IPS DF 6.9 (cell line): ENCODE results near the gene LPP.
"Not testable (repeated sequence)": the region's sequence is repeated elsewhere in the genome, so short reads cannot be mapped to it uniquely, and the experiment has no call there.

ENCODE experiments used
- DNase-seq: peaks from one replicate; pipeline ENCODE4 v3.0.0-alpha.2; 2013; ENCODE audit warnings: low read depth, low spot score
- H3K27ac ChIP-seq: one replicate; pipeline ENCODE4 v1.5.1; 2013; ENCODE audit warnings: low read length, control low read depth
- H3K27me3 ChIP-seq: 2 replicates; pipeline ENCODE4 v1.6.1; 2013; ENCODE audit warnings: mild to moderate bottlenecking, low read length; ENCODE audit not compliant: control insufficient read depth, insufficient read depth
- H3K36me3 ChIP-seq: 2 replicates; pipeline ENCODE4 v1.6.1; 2013; ENCODE audit warnings: low read length; ENCODE audit not compliant: control insufficient read depth, insufficient read depth
- H3K4me1 ChIP-seq: 2 replicates; pipeline ENCODE4 v1.6.1; 2013; ENCODE audit warnings: low read length; ENCODE audit not compliant: control insufficient read depth, insufficient read depth
- H3K4me3 ChIP-seq: 2 replicates; pipeline ENCODE4 v1.5.1; 2013; ENCODE audit warnings: mild to moderate bottlenecking, low read length
- H3K9me3 ChIP-seq: 2 replicates; pipeline ENCODE4 v1.6.1; 2013; ENCODE audit warnings: low read length, inconsistent platforms; ENCODE audit not compliant: control insufficient read depth, insufficient read depth
- WGBS: extraction: QIAGEN DNeasy Blood & Tissue Kit; methylation state at CpG from one replicate; pipeline ENCODE4 v1.1.7; 2013; ENCODE audit warnings: mixed read lengths, missing lambda C conversion rate; ENCODE audit not compliant: insufficient read length, insufficient coverage; 5-methylcytosine and 5-hydroxymethylcytosine counted together

The LPP gene

GRCh38 chr3:188421836-188422540 is 268.0 kb downstream of the LPP start:
- no peak for DNase-seq
- Histone ChIP-seq H3K36me3 (no peaks in the 10 kb centered on the region), H3K27ac (no peak overlapping the region), H3K9me3 (no peaks in the 10 kb centered on the region), H3K4me3 (no peak overlapping the region), H3K4me1 (no peaks in the 10 kb centered on the region), H3K27me3 (no peaks in the 10 kb centered on the region)
- no CpG with 5 or more reads among the region's 6 CpGs for whole genome bisulfite sequencing

GRCh38 chr3:188427981-188428380 is 274.0 kb downstream of the LPP start:
- H3K9me3 ChIP-seq, H3K4me1 ChIP-seq, H3K27ac ChIP-seq, H3K36me3 ChIP-seq, DNase-seq, H3K27me3 ChIP-seq, H3K4me3 ChIP-seq: not testable (repeated sequence)
- no CpG with 5 or more reads among the region's 4 CpGs for WGBS

- WGBS = no CpG with 5 or more reads among the region's 5 CpGs
Measured at GRCh38 chr3:188431040-188431439, 277.1 kb downstream of the LPP start.

GRCh38 chr3:188431553-188431952 is 277.6 kb downstream of the LPP start:
- Histone ChIP-seq H3K27ac (no peak overlapping the region), H3K4me3 (no peak overlapping the region), H3K9me3 (no peaks in the 10 kb centered on the region), H3K27me3 (no peaks in the 10 kb centered on the region), H3K36me3 (no peaks in the 10 kb centered on the region), H3K4me1 (no peaks in the 10 kb centered on the region)
- DNase-seq = no peak
- WGBS = no CpG with 5 or more reads among the region's 3 CpGs

More at GRCh38 chr3:188431040-188431439, 277.1 kb downstream of the LPP start:
- H3K36me3 ChIP-seq = no peaks in the 10 kb centered on the region
- H3K4me1 ChIP-seq = no peaks in the 10 kb centered on the region
- H3K9me3 ChIP-seq = no peaks in the 10 kb centered on the region
- no peak overlapping the region for H3K4me3 ChIP-seq
- no peak for DNase-seq
- H3K27ac ChIP-seq = no peak overlapping the region
- H3K27me3 ChIP-seq = no peaks in the 10 kb centered on the region

DNA sequence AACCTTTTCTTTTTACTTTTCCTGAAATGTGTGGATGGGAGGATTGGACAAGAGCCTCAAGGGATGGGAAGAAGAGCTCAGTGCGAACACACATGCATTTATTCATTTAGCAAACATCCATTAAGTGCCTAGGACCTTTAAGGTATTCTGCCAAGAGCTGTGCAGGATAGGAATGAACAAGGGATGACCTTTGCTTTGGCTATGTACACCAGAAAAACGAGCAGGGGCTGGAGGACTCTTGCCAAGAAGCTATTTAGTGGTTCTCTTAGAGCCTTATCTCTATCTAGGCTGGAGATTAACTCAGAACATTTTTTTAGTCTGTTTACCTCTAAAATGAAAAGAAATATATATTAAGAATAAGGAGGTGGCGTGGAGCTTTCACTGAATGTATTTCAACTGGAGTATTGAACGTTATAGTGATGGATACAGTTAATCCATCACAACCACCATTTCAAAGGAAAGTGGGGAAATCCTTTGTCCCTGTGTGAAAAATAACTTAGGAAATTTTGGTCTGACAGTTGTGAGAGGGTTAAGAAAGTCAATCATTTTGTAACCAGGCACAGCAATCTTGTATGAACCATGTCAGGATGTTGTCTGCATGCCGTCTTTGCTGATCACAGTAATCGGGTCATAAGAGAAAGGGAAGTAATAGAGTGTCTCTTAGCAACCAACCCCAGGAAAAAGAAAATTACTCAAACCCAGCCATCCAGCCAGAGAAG is 279.0 kb downstream of the LPP start:
- Histone ChIP-seq H3K27ac (no peak overlapping the region), H3K4me1 (no peaks in the 10 kb centered on the region), H3K9me3 (no peaks in the 10 kb centered on the region), H3K36me3 (no peaks in the 10 kb centered on the region), H3K4me3 (no peak overlapping the region), H3K27me3 (no peaks in the 10 kb centered on the region)
- DNase-seq = no peak
- no CpG with 5 or more reads among the region's 6 CpGs for whole genome bisulfite sequencing

DNA sequence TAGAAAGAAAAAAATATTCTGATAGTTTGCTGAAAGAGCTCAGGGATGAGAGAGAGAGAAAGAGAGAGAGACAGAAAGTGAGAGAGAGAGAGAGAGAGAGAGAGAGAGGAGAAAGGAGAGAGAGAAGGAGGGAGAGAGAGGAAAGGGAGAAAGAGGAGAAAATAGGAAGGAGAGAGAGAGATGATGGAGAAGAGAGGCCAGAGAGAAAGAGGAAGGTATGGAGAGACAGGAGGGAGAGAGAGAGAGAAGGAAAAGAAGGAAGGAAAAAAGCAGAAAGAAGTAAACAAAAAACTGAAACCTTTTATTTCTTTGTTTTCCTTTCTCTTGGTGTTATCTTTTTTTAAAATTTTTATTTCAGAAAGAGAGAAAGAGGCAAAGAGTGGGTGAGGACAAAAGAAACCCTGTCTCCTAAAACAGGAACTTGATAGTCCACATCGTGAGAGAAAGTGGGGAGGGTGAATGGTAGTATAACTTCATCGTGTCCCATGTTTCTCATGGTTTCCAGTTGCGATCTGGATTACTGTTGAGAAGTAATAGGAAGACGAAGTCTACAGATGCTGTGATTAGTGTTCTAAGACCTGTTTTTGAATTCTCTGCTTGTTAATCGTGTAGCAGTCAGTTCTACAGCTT is 279.7 kb downstream of the LPP start:
- H3K36me3 ChIP-seq = no peaks in the 10 kb centered on the region
- no peaks in the 10 kb centered on the region for H3K27me3 ChIP-seq
- WGBS = no CpG with 5 or more reads among the region's 5 CpGs
- no peak overlapping the region for H3K4me3 ChIP-seq
- H3K27ac ChIP-seq = no peak overlapping the region
- H3K9me3 ChIP-seq = no peaks in the 10 kb centered on the region
- H3K4me1 ChIP-seq = no peaks in the 10 kb centered on the region
- DNase-seq = no peak

DNA sequence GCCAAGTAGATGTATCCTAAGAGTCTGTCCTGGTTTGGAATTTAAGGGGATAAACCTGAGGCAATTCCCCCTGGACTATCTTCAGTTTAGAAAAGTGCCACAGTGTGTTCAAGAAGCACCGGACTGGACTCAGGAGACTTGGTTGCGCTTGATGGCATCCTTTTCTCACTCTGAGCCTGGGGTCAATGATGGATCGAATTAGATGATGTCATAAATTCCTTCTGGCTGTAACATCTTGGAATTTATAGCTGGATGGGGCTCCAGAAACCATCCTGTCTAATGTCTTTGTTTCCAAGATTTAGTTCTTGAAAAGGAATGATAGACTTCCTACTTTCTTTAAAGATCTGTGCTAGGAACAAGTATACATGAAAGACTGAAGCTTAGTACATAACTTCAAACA is 280.6 kb downstream of the LPP start:
- no peak overlapping the region for H3K27ac ChIP-seq
- H3K4me1 ChIP-seq = no peaks in the 10 kb centered on the region
- H3K27me3 ChIP-seq = no peaks in the 10 kb centered on the region
- no peak for DNase-seq
- no peaks in the 10 kb centered on the region for H3K9me3 ChIP-seq
- WGBS = no CpG with 5 or more reads among the region's 3 CpGs
- no peak overlapping the region for H3K4me3 ChIP-seq
- H3K36me3 ChIP-seq = no peaks in the 10 kb centered on the region

DNA sequence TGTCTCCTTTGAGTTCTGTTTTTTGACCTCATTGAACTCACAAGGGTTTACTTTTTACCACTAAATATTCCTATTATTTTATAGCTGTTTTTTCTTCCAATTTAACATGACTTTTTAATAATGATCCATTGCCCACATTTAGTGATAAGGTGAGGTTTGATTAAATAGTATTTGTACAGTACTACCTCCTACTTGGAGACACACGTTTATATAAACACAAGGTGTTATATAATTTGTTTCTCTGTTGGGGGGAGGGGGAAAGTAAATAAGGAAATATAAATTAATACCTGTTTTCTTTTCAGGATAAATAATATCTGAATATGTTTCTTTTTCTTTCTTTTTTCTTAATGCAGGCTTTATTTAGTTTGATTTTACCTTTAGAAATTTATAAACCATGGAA is 281.3 kb downstream of the LPP start:
- WGBS = no CpG with 5 or more reads among the region's 1 CpG
- H3K4me1 ChIP-seq = no peaks in the 10 kb centered on the region

GRCh38 chr3:188437926-188438325 is 284.0 kb downstream of the LPP start:
- Histone ChIP-seq H3K36me3 (no peaks in the 10 kb centered on the region), H3K4me3 (no peak overlapping the region), H3K9me3 (no peaks in the 10 kb centered on the region), H3K27ac (no peak overlapping the region), H3K27me3 (no peaks in the 10 kb centered on the region), H3K4me1 (no peaks in the 10 kb centered on the region)
- DNase-seq = no peak
- no CpG with 5 or more reads among the region's 2 CpGs for WGBS

More for the DNA sequence above, 281.3 kb downstream of the LPP start:
- Histone ChIP-seq H3K27ac (no peak overlapping the region), H3K9me3 (no peaks in the 10 kb centered on the region), H3K27me3 (no peaks in the 10 kb centered on the region), H3K4me3 (no peak overlapping the region), H3K36me3 (no peaks in the 10 kb centered on the region)
- DNase-seq = no peak

GRCh38 chr3:188439080-188439479 is 285.1 kb downstream of the LPP start:
- DNase-seq = no peak
- no peaks in the 10 kb centered on the region for H3K9me3 ChIP-seq
- H3K27ac ChIP-seq = no peak overlapping the region
- WGBS = no CpG with 5 or more reads among the region's 5 CpGs
- H3K4me3 ChIP-seq = no peak overlapping the region
- no peaks in the 10 kb centered on the region for H3K4me1 ChIP-seq
- H3K27me3 ChIP-seq = no peaks in the 10 kb centered on the region
- H3K36me3 ChIP-seq = no peaks in the 10 kb centered on the region
